IPS DF 4.7 (cell line): ENCODE results near the gene ZFYVE9.
"Not testable (repeated sequence)": the region's sequence is repeated elsewhere in the genome, so short reads cannot be mapped to it uniquely, and the experiment has no call there.

Experiments used
- DNase-seq: peaks from one replicate; pipeline ENCODE4 v3.0.0-alpha.2; 2013; ENCODE audit warnings: low spot score; ENCODE audit errors: extremely low read depth

ZFYVE9 gene

GRCh38 chr1:52142220-52143183 is 613 bp downstream of the ZFYVE9 start:
- no peak for DNase-seq

- DNase-seq = no peak
These were observed 3.2 kb downstream of the ZFYVE9 start for GRCh38 chr1:52145137-52145536.

- DNase-seq = not testable (repeated sequence)
These were observed 8.6 kb downstream of the ZFYVE9 start for GRCh38 chr1:52150445-52150844.

GRCh38 chr1:52150946-52151345 is 9.1 kb downstream of the ZFYVE9 start:
- DNase-seq = no peak

GRCh38 chr1:52152572-52152971 is 10.7 kb downstream of the ZFYVE9 start:
- no peak for DNase-seq

GRCh38 chr1:52153010-52153409 is 11.1 kb downstream of the ZFYVE9 start:
- no peak for DNase-seq

- no peak for DNase-seq
These were observed 12.0 kb downstream of the ZFYVE9 start for GRCh38 chr1:52153898-52154297.

- no peak for DNase-seq
These were observed 14.6 kb downstream of the ZFYVE9 start for GRCh38 chr1:52156460-52156859.

GRCh38 chr1:52157582-52157981 is 15.7 kb downstream of the ZFYVE9 start:
- no peak for DNase-seq

- no peak for DNase-seq
These were observed 16.3 kb downstream of the ZFYVE9 start for GRCh38 chr1:52158218-52158617.

- no peak for DNase-seq
These were observed 17.3 kb downstream of the ZFYVE9 start for GRCh38 chr1:52159033-52159789.

- DNase-seq = no peak
These were observed 21.1 kb downstream of the ZFYVE9 start for GRCh38 chr1:52162947-52163346.

- DNase-seq = no peak
These were observed 22.7 kb downstream of the ZFYVE9 start for GRCh38 chr1:52164604-52165003.

GRCh38 chr1:52166996-52167753 is 25.3 kb downstream of the ZFYVE9 start:
- no peak for DNase-seq

GRCh38 chr1:52168373-52169080 is 26.6 kb downstream of the ZFYVE9 start:
- DNase-seq = no peak

- DNase-seq = not testable (repeated sequence)
These were observed 29.3 kb downstream of the ZFYVE9 start for GRCh38 chr1:52171149-52171548.

GRCh38 chr1:52179073-52179472 is 37.2 kb downstream of the ZFYVE9 start:
- no peak for DNase-seq

GRCh38 chr1:52180176-52180575 is 38.3 kb downstream of the ZFYVE9 start:
- no peak for DNase-seq

- DNase-seq = not testable (repeated sequence)
These were observed 39.9 kb downstream of the ZFYVE9 start for GRCh38 chr1:52181759-52182158.

- not testable (repeated sequence) for DNase-seq
These were observed 40.4 kb downstream of the ZFYVE9 start for GRCh38 chr1:52182328-52182727.

GRCh38 chr1:52182874-52183400 is 41.0 kb downstream of the ZFYVE9 start:
- DNase-seq = no peak
